ENCODE results near the gene TCF4. TPM values are rescaled to one million over a fixed set of nuclear protein-coding genes. Genes with fewer than 3 reads are reported as not detected.

TCF4 gene
- total RNA-seq, 4 donors from 2014 or later, result 80.9 to 172 (median 94.0) TPM

GRCh38 chr18:55570966-55571365, 17.0 kb downstream of the TCF4 start:
- TF ChIP-seq, protein P1, sequence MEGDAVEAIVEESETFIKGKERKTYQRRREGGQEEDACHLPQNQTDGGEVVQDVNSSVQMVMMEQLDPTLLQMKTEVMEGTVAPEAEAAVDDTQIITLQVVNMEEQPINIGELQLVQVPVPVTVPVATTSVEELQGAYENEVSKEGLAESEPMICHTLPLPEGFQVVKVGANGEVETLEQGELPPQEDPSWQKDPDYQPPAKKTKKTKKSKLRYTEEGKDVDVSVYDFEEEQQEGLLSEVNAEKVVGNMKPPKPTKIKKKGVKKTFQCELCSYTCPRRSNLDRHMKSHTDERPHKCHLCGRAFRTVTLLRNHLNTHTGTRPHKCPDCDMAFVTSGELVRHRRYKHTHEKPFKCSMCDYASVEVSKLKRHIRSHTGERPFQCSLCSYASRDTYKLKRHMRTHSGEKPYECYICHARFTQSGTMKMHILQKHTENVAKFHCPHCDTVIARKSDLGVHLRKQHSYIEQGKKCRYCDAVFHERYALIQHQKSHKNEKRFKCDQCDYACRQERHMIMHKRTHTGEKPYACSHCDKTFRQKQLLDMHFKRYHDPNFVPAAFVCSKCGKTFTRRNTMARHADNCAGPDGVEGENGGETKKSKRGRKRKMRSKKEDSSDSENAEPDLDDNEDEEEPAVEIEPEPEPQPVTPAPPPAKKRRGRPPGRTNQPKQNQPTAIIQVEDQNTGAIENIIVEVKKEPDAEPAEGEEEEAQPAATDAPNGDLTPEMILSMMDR (IDR thresholded peaks at IDR 0.05), result no peak
- TF ChIP-seq EP300 (IDR thresholded peaks at IDR 0.05) (no peak), POLR2A (IDR thresholded peaks at IDR 0.05) (no peak), POLR2AphosphoS5 (IDR thresholded peaks at IDR 0.05) (no peak)
- Histone ChIP-seq H3K36me3 (no peaks in the 10 kb centered on the region), H3K27me3 (no peaks in the 10 kb centered on the region), H3K27ac (no peak overlapping the region), H3K9me3 (no peaks in the 10 kb centered on the region), H3K4me1 (peaks cover 2% of the 10 kb centered on the region), H3K4me3 (no peak overlapping the region)
- no peak for DNase-seq (ENCODE audit: low spot score in 2 of 2)

DNA sequence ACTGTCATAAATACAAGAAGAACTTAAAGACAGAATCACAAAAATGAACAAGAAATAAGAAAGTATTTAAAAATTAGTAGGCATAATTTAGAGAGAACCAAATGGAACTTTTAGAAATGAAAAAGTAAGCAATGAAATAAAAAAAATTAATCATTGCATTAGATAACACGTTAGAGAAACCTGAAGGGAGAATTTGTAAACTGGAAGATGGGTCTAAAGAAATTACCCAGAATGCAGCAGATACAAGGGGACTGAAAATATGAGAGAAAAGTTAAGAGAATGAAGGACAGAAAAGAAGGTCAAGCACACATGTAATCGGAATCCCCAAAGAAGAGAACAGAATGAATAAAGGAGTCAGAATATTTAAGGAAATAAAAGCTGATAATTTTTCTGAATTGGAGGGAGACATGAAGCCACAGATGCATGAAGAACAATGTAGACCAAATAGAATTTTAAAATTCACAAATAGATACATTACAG, 21.5 kb downstream of the TCF4 start:
- 97% methylated on average over 2 of the region's 2 CpGs for WGBS
- TF ChIP-seq POLR2AphosphoS5 (IDR thresholded peaks at IDR 0.05), result no peak
- DNase-seq (ENCODE audit: low spot score in 2 of 2), result no peak

DNA sequence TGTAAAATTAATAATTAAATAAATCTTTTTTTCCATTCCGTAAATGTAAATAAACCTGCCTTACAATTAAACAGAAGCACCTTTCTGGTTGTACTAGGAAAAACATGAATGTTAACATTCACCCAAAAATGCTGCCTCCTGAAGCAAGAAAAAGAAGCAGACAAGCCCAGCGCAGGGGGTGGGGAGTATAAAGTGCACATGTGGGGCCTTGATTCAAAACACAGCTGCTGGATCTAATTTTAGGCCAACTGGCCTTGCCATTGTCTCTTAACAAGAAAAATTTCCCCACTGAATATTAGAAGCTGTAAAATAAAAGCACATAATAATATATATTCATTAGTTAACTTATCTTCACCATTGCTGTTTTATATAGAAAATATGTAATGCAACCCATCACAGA, 28.3 kb downstream of the TCF4 start:
- Histone ChIP-seq H3K9me3 (no peaks in the 10 kb centered on the region), H3K4me3 (no peak overlapping the region), H3K27me3 (no peaks in the 10 kb centered on the region), H3K4me1 (no peaks in the 10 kb centered on the region), H3K27ac (no peak overlapping the region), H3K36me3 (peaks cover 5% of the 10 kb centered on the region)
- TF ChIP-seq POLR2AphosphoS5 (IDR thresholded peaks at IDR 0.05), result no peak
- DNase-seq (ENCODE audit: low spot score in 2 of 2), result no peak
- WGBS, result 85% methylated on average over 2 of the region's 2 CpGs

More for the DNA sequence above, 21.5 kb downstream of the TCF4 start:
- Histone ChIP-seq H3K4me1 (peaks cover 2% of the 10 kb centered on the region), H3K4me3 (no peak overlapping the region), H3K27me3 (no peaks in the 10 kb centered on the region), H3K27ac (no peak overlapping the region), H3K36me3 (peaks cover 5% of the 10 kb centered on the region), H3K9me3 (no peaks in the 10 kb centered on the region)

DNA sequence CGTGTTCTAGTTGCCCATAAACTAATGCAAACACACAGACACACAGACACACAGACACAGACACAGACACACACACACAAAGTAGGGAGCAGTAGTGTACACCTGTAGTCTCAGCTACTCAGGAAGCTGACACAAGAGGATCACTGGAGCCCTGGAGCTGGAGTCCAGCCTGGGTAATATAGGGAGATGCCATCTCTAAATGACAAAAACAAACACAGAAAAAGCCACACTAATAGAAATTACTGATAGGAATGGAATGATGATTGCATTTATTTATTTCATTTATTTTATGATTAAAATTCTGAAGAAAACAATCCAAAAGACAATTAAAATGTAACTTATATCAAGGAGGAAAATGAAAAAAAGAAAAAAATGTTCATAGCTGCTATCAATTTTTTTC, 30.8 kb downstream of the TCF4 start:
- Histone ChIP-seq H3K27me3 (no peaks in the 10 kb centered on the region), H3K4me3 (no peak overlapping the region), H3K27ac (no peak overlapping the region), H3K36me3 (peaks cover 2% of the 10 kb centered on the region), H3K9me3 (no peaks in the 10 kb centered on the region), H3K4me1 (no peaks in the 10 kb centered on the region)
- DNase-seq (ENCODE audit: low spot score in 2 of 2), result no peak
- WGBS, result 90% methylated on average over 1 of the region's 1 CpG
- TF ChIP-seq POLR2A (IDR thresholded peaks at IDR 0.05) (no peak), POLR2AphosphoS5 (IDR thresholded peaks at IDR 0.05) (no peak), EP300 (IDR thresholded peaks at IDR 0.05) (no peak)
- TF ChIP-seq, protein P1 (IDR thresholded peaks at IDR 0.05), result no peak

- DNase-seq (ENCODE audit: low spot score in 2 of 2), result no peak
- no peak overlapping the region for H3K27ac ChIP-seq
- 96% methylated on average over 4 of the region's 4 CpGs for WGBS
- no peaks in the 10 kb centered on the region for H3K27me3 ChIP-seq
- no peak overlapping the region for H3K4me3 ChIP-seq
- TF ChIP-seq POLR2AphosphoS5 (IDR thresholded peaks at IDR 0.05), result no peak
- TF ChIP-seq, protein P1 (IDR thresholded peaks at IDR 0.05), result no peak
- no peak for TF ChIP-seq EP300 (IDR thresholded peaks at IDR 0.05)
- TF ChIP-seq POLR2A (IDR thresholded peaks at IDR 0.05), result no peak
- H3K36me3 ChIP-seq, result no peaks in the 10 kb centered on the region
- H3K4me1 ChIP-seq, result no peaks in the 10 kb centered on the region
- no peaks in the 10 kb centered on the region for H3K9me3 ChIP-seq
Measured at GRCh38 chr18:55555395-55556027, 32.5 kb downstream of the TCF4 start.

- Histone ChIP-seq H3K27ac (no peak overlapping the region), H3K9me3 (no peaks in the 10 kb centered on the region), H3K4me1 (no peaks in the 10 kb centered on the region), H3K27me3 (no peaks in the 10 kb centered on the region), H3K36me3 (no peaks in the 10 kb centered on the region), H3K4me3 (no peak overlapping the region)
- 93% methylated on average over 11 of the region's 11 CpGs for WGBS
- TF ChIP-seq POLR2AphosphoS5 (IDR thresholded peaks at IDR 0.05) (no peak), EP300 (IDR thresholded peaks at IDR 0.05) (no peak), POLR2A (IDR thresholded peaks at IDR 0.05) (no peak)
- TF ChIP-seq, protein P1 (IDR thresholded peaks at IDR 0.05), result no peak
- no peak for DNase-seq (ENCODE audit: low spot score in 2 of 2)
Measured at GRCh38 chr18:55552526-55553189, 35.3 kb downstream of the TCF4 start.

All from suprapubic skin (tissue), 4 donors.